OCI-LY1 (cell line): Measurements from ENCODE around the gene COL23A1.

Source experiments
- H2AFZ ChIP-seq: fragments of 200-600 bp; sonication (generic), shearing (Covaris generic); 2 replicates; pipeline ENCODE4 v1.6.0; 2014; ENCODE audit warnings: antibody characterized with exemption, mild to moderate bottlenecking, low read length
- H3F3A ChIP-seq: fragments of 200-600 bp; sonication (generic), shearing (Covaris generic); 2 replicates; pipeline ENCODE4 v1.6.0; 2014; ENCODE audit warnings: mild to moderate bottlenecking, antibody characterized with exemption, low read length, moderate library complexity; ENCODE audit not compliant: insufficient read depth
- H3K27ac ChIP-seq: fragments of 200-600 bp; sonication (generic); 2 replicates; pipeline ENCODE4 v1.5.1; 2014; ENCODE audit warnings: low read length, mixed run types, mild to moderate bottlenecking, low read depth; ENCODE audit not compliant: poor library complexity, severe bottlenecking
- H3K27me3 ChIP-seq: fragments of 200-600 bp; sonication (generic); 2 replicates; pipeline ENCODE4 v1.6.0; 2014; ENCODE audit warnings: antibody characterized with exemption, mild to moderate bottlenecking, low read length, moderate library complexity; ENCODE audit not compliant: insufficient read depth
- H3K36me3 ChIP-seq: fragments of 200-600 bp; sonication (generic); 2 replicates; pipeline ENCODE4 v1.6.1; 2014; ENCODE audit warnings: mild to moderate bottlenecking, antibody characterized with exemption, low read length, moderate library complexity, mixed read lengths; ENCODE audit not compliant: insufficient read depth
- H3K4me1 ChIP-seq: fragments of 200-600 bp; sonication (generic); 2 replicates; pipeline ENCODE4 v1.5.1; 2014; ENCODE audit warnings: mild to moderate bottlenecking, low read length, moderate library complexity; ENCODE audit not compliant: insufficient read depth, severe bottlenecking
- H3K4me2 ChIP-seq: fragments of 200-600 bp; sonication (generic), shearing (Covaris generic); 2 replicates; pipeline ENCODE4 v1.6.1; 2014; ENCODE audit warnings: low read length
- H3K4me3 ChIP-seq: fragments of 200-600 bp; sonication (generic); 2 replicates; pipeline ENCODE4 v1.5.1; 2014; ENCODE audit warnings: low read length, low read depth, mild to moderate bottlenecking, mixed read lengths; ENCODE audit not compliant: poor library complexity, severe bottlenecking
- H3K79me2 ChIP-seq: fragments of 200-600 bp; shearing (Covaris generic); 2 replicates; pipeline ENCODE4 v1.6.1; 2016; ENCODE audit warnings: mixed run types, low read length, mixed read lengths; ENCODE audit not compliant: insufficient read depth
- H3K9ac ChIP-seq: fragments of 200-600 bp; sonication (generic), shearing (Covaris generic); 2 replicates; pipeline ENCODE4 v1.6.1; 2014; ENCODE audit warnings: mild to moderate bottlenecking, low read length, mixed read lengths
- H3K9me2 ChIP-seq: fragments of 200-600 bp; sonication (generic), shearing (Covaris generic); 2 replicates; pipeline ENCODE4 v1.6.1; 2014; ENCODE audit warnings: low read depth, mild to moderate bottlenecking, low read length, mixed read lengths
- H3K9me3 ChIP-seq: fragments of 200-600 bp; shearing (Covaris generic); 2 replicates; pipeline ENCODE4 v1.6.1; 2014; ENCODE audit warnings: low read length, mixed read lengths
- H4K20me1 ChIP-seq: fragments of 200-600 bp; sonication (generic), shearing (Covaris generic); 2 replicates; pipeline ENCODE4 v1.6.0; 2016; ENCODE audit warnings: mild to moderate bottlenecking, low read length; ENCODE audit not compliant: insufficient read depth
- EZH2 ChIP-seq: fragments of 200-600 bp; sonication (generic), shearing (Covaris generic); IDR thresholded peaks from 2 replicates; pipeline ENCODE4 v1.8.0; 2017; ENCODE audit warnings: borderline replicate concordance, mixed run types, mild to moderate bottlenecking, antibody characterized with exemption, low read length, moderate library complexity, mixed read lengths
- TF ChIP-seq, protein P1 (sequence below): fragments of 200-600 bp; sonication (generic), shearing (Covaris generic); IDR thresholded peaks from 2 replicates; pipeline ENCODE4 v1.5.1; 2017; ENCODE audit warnings: mild to moderate bottlenecking, antibody characterized with exemption, low read length, moderate library complexity, mixed read lengths

Gene COL23A1

DNA sequence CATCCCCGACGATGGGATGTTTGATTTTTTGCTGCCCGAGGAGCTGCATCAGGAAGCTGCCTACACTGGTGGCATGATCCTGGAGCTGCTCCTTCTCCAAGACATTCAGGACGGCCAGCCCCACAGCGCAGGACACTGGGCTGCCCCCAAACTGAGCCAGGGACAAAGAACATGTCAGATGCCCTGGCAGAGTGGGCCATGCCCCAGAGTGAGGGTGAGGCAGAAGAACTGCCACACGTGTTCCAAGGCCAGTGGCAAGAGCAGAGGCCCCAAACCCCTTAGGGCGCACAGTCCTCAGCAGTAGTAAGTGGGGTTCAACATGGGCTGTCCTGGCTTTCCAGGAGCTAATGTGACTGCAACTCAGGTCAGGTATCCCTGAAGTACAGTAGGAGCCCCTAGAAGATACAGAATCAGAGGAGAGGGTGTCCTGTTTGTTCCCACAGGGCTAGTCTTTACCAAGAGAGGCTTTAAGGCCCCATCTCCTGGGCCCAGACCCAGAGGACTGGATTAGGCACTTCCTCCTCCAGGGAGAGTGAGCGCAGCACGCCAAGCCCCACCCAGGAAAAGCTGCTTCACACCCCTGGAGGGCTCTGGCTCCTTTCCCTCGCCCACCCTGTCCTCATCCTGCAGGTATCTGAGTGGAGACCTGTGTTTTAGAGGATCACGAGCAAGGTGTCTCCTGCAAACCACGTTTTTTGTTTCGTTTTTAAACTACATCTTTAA is 374.8 kb downstream of the COL23A1 start:
- H3K4me2 ChIP-seq: peak overlapping the region; percentile 21; the same call in 1 of the 2 replicates

DNA sequence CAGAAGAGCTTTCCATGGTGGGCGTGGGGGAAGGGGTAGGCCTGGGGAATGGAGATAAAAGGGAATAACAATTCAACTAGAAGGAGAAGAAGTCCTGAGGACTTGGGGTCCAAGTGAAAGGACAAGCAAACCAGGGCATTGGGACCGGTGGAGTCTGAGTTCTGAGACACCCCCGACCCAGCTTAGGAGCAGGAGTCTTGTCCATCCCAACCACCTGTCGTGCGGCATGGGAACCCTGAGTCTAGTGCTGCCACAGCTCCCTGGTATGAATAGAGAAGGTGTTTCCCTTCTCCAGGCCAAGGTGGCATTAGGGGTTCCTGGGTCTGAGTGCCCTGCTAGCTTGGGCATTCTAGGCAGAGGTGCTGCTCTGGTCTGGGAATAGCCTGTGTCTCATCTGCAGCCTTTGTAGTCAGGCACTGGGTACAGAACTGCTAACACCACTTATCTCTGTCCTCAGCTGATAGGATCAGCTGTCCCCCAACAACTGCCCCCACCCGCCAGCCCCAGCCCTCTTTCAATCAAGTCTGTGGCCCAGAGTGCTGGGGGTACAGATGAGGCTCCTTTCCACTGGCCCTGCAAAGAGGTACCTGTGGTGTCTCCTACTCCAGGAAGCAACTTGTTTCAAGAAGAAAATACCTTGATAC is 375.9 kb downstream of the COL23A1 start:
- Histone ChIP-seq H3K4me1 (peaks cover 18% of the 10 kb centered on the region), H3K27me3 (no peaks in the 10 kb centered on the region), H3K79me2 (no peaks in the 10 kb centered on the region), H2AFZ (no peak overlapping the region), H3K4me2 (no peak overlapping the region), H3K9ac (no peak overlapping the region), H3K27ac (peak overlapping the region; percentile 53), H3F3A (0 out of 2 replicates have a peak, but pooled peaks cover 10% of the 10 kb centered on the region), H3K9me3 (no peaks in the 10 kb centered on the region), H3K36me3 (peaks cover 89% of the 10 kb centered on the region), H3K9me2 (no peaks in the 10 kb centered on the region), H3K4me3 (no peak overlapping the region), H4K20me1 (no peaks in the 10 kb centered on the region)
- no peak for TF ChIP-seq EZH2
- TF ChIP-seq, protein P1, sequence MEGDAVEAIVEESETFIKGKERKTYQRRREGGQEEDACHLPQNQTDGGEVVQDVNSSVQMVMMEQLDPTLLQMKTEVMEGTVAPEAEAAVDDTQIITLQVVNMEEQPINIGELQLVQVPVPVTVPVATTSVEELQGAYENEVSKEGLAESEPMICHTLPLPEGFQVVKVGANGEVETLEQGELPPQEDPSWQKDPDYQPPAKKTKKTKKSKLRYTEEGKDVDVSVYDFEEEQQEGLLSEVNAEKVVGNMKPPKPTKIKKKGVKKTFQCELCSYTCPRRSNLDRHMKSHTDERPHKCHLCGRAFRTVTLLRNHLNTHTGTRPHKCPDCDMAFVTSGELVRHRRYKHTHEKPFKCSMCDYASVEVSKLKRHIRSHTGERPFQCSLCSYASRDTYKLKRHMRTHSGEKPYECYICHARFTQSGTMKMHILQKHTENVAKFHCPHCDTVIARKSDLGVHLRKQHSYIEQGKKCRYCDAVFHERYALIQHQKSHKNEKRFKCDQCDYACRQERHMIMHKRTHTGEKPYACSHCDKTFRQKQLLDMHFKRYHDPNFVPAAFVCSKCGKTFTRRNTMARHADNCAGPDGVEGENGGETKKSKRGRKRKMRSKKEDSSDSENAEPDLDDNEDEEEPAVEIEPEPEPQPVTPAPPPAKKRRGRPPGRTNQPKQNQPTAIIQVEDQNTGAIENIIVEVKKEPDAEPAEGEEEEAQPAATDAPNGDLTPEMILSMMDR: no peak

More for the DNA sequence above, 374.8 kb downstream of the COL23A1 start:
- Histone ChIP-seq H3K4me3 (no peak overlapping the region), H3K27me3 (no peaks in the 10 kb centered on the region), H3K9ac (no peak overlapping the region), H3K36me3 (peaks cover 82% of the 10 kb centered on the region), H3K27ac (peak overlapping the region; percentile 48), H4K20me1 (no peaks in the 10 kb centered on the region), H3K9me3 (no peaks in the 10 kb centered on the region), H3K79me2 (no peaks in the 10 kb centered on the region), H2AFZ (no peak overlapping the region), H3F3A (0 out of 2 replicates have a peak, but pooled peaks cover 10% of the 10 kb centered on the region), H3K4me1 (peaks cover 18% of the 10 kb centered on the region), H3K9me2 (no peaks in the 10 kb centered on the region)
- TF ChIP-seq EZH2: no peak
- TF ChIP-seq, protein P1: no peak

DNA sequence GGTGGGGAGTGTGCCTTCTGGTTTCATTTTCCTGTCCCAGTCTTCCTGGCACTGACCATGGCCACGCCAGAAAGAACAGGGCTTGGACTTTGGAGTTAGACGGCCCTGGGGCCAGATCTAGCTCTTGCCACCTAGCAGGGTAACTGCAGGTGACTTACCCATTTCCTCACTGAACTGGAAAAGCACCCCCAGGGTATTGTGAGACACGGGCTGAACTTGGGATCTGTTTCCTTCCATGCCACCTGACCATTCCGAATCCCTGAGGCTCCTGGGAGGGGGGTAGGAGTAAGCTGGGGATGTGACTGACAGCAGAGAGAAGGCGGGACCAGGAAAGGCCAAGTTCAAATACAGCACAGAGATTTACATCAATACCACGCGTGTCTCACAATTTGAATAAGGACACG is 376.4 kb downstream of the COL23A1 start:
- no peak overlapping the region for H3K4me3 ChIP-seq
- peak overlapping the region; percentile 53 for H3K27ac ChIP-seq
- H3K27me3 ChIP-seq: no peaks in the 10 kb centered on the region
- H3K9me3 ChIP-seq: no peaks in the 10 kb centered on the region
- H3F3A ChIP-seq: 0 out of 2 replicates have a peak, but pooled peaks cover 10% of the 10 kb centered on the region
- H3K9ac ChIP-seq: no peak overlapping the region
- H4K20me1 ChIP-seq: no peaks in the 10 kb centered on the region
- H2AFZ ChIP-seq: no peak overlapping the region
- H3K36me3 ChIP-seq: peaks cover 93% of the 10 kb centered on the region
- TF ChIP-seq, protein P1: no peak
- no peak for TF ChIP-seq EZH2
- H3K9me2 ChIP-seq: no peaks in the 10 kb centered on the region
- no peaks in the 10 kb centered on the region for H3K79me2 ChIP-seq
- H3K4me2 ChIP-seq: no peak overlapping the region
- peaks cover 21% of the 10 kb centered on the region for H3K4me1 ChIP-seq
